IPS-15b (cell line): ENCODE data around the gene CPED1.
"Not testable (repeated sequence)": the region's sequence is repeated elsewhere in the genome, so short reads cannot be mapped to it uniquely, and the experiment has no call there.

Source experiments
- H3K27me3 ChIP-seq: one replicate; pipeline ENCODE4 v1.6.1; 2013; ENCODE audit warnings: low read length; ENCODE audit not compliant: control insufficient read depth, insufficient read depth
- H3K36me3 ChIP-seq: one replicate; pipeline ENCODE4 v1.6.1; 2013; ENCODE audit warnings: low read length; ENCODE audit not compliant: control insufficient read depth, insufficient read depth
- H3K4me1 ChIP-seq: one replicate; pipeline ENCODE4 v1.6.1; 2013; ENCODE audit warnings: mild to moderate bottlenecking, low read length; ENCODE audit not compliant: control insufficient read depth, insufficient read depth
- H3K4me3 ChIP-seq: one replicate; pipeline ENCODE4 v1.5.1; 2013; ENCODE audit warnings: low read depth, low read length
- H3K9ac ChIP-seq: one replicate; pipeline ENCODE4 v1.6.1; 2013; ENCODE audit warnings: low read depth, mild to moderate bottlenecking, low read length
- H3K9me3 ChIP-seq: one replicate; pipeline ENCODE4 v1.6.1; 2013; ENCODE audit warnings: mild to moderate bottlenecking, low read length; ENCODE audit not compliant: control insufficient read depth, insufficient read depth

CPED1 gene

DNA sequence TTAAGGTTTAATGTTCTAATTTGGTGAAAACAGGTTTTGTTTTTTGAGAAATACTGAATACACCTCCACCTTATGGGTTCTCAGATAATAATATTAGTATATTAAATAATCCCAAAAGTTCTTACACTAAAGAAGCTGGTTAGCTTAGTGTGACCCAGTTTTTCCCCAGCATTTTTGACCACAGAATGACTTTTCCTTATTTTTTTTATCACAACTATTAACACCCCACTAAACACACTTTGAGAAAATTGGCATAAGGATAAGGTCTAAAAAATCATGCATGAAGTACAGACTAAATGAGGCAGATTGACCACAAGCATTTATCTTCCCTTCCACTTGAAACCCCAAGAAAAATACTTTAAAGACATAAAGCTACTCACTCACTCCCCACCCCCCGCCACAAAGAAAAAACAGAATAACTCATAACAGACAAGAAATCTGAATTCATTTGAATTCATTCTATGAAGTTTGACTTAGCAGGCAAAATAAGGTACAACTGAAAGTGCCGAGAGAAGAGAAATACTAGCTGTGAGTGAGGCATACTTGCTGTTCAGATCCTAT lies 290.6 kb downstream of the CPED1 start:
- no peaks in the 10 kb centered on the region for H3K9me3 ChIP-seq
- H3K27me3 ChIP-seq: no peaks in the 10 kb centered on the region
- H3K4me3 ChIP-seq: no peak overlapping the region
- H3K36me3 ChIP-seq: no peaks in the 10 kb centered on the region
- no peak overlapping the region for H3K9ac ChIP-seq
- H3K4me1 ChIP-seq: peaks cover 10% of the 10 kb centered on the region

DNA sequence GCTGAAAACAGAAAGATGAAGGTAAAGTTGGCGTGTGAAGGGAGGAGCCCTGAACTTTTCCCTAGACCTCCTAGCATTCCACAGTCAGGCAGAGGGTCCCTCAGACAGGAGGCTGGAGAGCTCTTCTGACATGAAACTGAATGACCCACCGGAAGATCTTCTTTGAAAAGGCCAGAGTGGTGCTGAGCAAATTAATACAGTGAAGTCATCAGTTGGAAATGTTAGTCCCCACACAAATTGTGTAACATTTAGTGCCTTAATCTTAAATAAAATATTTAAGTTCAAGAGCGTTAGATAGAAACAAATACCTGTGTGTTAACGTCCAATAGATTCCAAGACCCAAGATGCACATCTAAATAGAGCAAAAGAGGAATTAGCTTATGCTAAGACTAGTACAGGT lies 291.3 kb downstream of the CPED1 start:
- no peaks in the 10 kb centered on the region for H3K27me3 ChIP-seq
- H3K4me3 ChIP-seq: no peak overlapping the region
- no peak overlapping the region for H3K9ac ChIP-seq
- H3K36me3 ChIP-seq: no peaks in the 10 kb centered on the region
- H3K4me1 ChIP-seq: peaks cover 10% of the 10 kb centered on the region
- H3K9me3 ChIP-seq: peaks cover 2% of the 10 kb centered on the region

DNA sequence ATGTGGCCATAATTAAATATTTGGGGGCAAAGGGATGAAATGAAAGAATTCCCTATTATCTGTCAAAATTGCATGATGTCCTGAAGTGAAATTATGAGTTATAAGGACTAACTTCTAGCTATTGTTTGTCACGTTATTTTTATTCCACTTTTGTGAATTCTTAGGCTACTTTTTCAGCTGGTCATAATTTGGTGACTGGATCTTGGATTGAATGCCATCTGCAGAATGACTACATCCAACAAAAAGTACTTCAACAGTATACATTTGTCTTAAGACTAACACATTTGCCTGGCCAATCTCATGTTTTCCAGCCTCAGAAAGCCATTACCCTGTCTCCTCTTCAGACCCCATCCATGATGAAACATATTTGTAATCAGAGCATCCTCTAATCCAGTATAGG lies 292.1 kb downstream of the CPED1 start:
- H3K4me1 ChIP-seq: peaks cover 10% of the 10 kb centered on the region

GRCh38 chr7:121282129-121282528 lies 293.6 kb downstream of the CPED1 start:
- Histone ChIP-seq H3K4me1 (peaks cover 10% of the 10 kb centered on the region), H3K27me3 (no peaks in the 10 kb centered on the region), H3K9me3 (peaks cover 5% of the 10 kb centered on the region), H3K9ac (no peak overlapping the region), H3K4me3 (no peak overlapping the region), H3K36me3 (no peaks in the 10 kb centered on the region)

More for the DNA sequence above, 292.1 kb downstream of the CPED1 start:
- Histone ChIP-seq H3K36me3 (no peaks in the 10 kb centered on the region), H3K4me3 (no peak overlapping the region), H3K9ac (no peak overlapping the region), H3K9me3 (peaks cover 5% of the 10 kb centered on the region), H3K27me3 (no peaks in the 10 kb centered on the region)

DNA sequence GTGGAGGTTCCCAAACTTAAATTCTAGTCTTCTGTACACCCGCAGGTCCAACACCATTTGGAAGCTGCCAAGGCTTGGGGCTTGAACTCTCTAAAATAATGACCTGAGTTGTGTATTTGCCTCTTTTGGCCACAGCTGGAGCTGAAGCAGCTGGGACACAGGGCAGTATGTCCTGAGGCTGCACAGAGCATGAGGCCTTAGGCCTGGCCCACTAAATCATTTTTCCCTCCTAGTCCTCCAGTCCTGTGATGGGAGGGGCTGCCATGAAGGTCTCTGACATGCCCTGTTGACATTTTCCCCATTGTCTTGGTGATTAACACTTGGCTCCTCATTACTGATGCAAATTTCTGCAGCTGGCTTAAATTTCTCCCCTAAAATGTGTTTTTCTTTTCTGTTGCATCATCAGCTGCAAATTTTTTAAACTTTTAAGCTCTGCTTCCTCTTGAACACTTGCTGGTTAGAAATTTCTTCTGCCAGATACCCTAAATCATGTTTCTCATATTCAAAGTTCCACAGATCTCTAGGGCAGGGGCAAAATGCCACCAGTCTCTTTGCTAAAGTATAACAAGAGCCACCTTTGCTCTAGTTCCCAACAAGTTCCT lies 296.7 kb downstream of the CPED1 start:
- H3K9me3 ChIP-seq: peaks cover 5% of the 10 kb centered on the region
- no peak overlapping the region for H3K9ac ChIP-seq
- H3K4me3 ChIP-seq: no peak overlapping the region
- no peaks in the 10 kb centered on the region for H3K27me3 ChIP-seq
- no peaks in the 10 kb centered on the region for H3K4me1 ChIP-seq
- no peaks in the 10 kb centered on the region for H3K36me3 ChIP-seq

- Histone ChIP-seq H3K4me1 (no peaks in the 10 kb centered on the region), H3K9ac (no peak overlapping the region), H3K4me3 (no peak overlapping the region), H3K36me3 (no peaks in the 10 kb centered on the region), H3K9me3 (peaks cover 5% of the 10 kb centered on the region), H3K27me3 (no peaks in the 10 kb centered on the region)
These were observed 297.7 kb downstream of the CPED1 start for GRCh38 chr7:121286186-121286585.

DNA sequence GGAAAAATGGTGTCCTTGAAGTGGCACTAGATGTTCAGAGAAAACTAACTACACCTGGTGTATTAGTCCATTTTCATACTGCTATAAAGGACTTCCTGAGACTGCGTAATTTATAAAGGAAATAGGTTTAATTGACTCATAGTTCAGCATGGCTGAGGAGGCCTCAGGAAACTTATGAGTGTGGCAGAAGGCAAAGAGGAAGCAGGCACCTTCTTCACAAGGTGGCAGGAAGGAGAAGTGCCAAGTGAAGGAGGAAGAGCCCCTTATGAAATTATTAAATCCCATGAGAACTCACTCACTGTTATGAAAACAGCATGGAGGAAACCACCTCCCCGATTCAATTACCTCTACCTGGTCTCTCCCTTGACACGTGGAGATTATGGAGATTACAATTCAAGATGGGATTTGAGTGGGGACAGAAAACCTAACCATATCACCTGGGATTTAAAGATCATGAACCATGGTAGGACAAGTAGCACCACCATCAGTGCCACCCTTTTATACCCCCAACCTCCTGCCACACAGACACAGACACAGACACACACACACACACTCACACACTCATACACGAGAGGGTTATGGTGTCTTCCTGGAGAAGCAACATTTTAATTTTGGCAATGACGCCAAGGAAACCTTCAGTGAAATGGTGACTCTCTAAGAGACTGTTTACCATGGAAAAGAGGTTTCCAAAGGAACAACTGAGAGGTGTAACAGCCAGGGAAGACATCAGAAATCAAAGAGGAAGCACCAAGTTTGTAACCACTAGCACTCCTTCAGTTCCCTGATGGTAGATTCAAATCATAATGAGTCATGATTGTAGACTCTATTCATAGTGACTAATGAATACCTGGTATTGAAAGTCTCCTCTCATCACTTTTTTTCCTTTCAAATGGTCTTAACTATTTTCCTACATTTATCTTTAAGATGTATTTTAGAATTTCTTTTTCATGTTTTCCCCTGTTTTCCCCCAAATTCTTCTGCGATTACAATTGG lies 298.5 kb downstream of the CPED1 start:
- H3K4me3 ChIP-seq: no peak overlapping the region
- peaks cover 5% of the 10 kb centered on the region for H3K9me3 ChIP-seq
- no peaks in the 10 kb centered on the region for H3K27me3 ChIP-seq
- H3K9ac ChIP-seq: no peak overlapping the region
- no peaks in the 10 kb centered on the region for H3K4me1 ChIP-seq
- H3K36me3 ChIP-seq: no peaks in the 10 kb centered on the region

GRCh38 chr7:121288894-121289293 lies 300.4 kb downstream of the CPED1 start:
- H3K4me3 ChIP-seq: no peak overlapping the region
- H3K27me3 ChIP-seq: no peaks in the 10 kb centered on the region
- no peaks in the 10 kb centered on the region for H3K36me3 ChIP-seq
- H3K4me1 ChIP-seq: no peaks in the 10 kb centered on the region
- peaks cover 5% of the 10 kb centered on the region for H3K9me3 ChIP-seq
- no peak overlapping the region for H3K9ac ChIP-seq

- H3K4me3 ChIP-seq, H3K27me3 ChIP-seq, H3K4me1 ChIP-seq, H3K9ac ChIP-seq, H3K36me3 ChIP-seq, H3K9me3 ChIP-seq: not testable (repeated sequence)
These were observed 301.4 kb downstream of the CPED1 start for GRCh38 chr7:121289930-121290329.

GRCh38 chr7:121294448-121294992 lies 306.0 kb downstream of the CPED1 start:
- Histone ChIP-seq H3K4me1 (no peaks in the 10 kb centered on the region), H3K4me3 (no peak overlapping the region), H3K9me3 (no peaks in the 10 kb centered on the region), H3K9ac (no peak overlapping the region), H3K36me3 (no peaks in the 10 kb centered on the region), H3K27me3 (no peaks in the 10 kb centered on the region)

- Histone ChIP-seq H3K4me1 (no peaks in the 10 kb centered on the region), H3K9ac (no peak overlapping the region), H3K27me3 (no peaks in the 10 kb centered on the region), H3K9me3 (no peaks in the 10 kb centered on the region), H3K4me3 (no peak overlapping the region), H3K36me3 (no peaks in the 10 kb centered on the region)
These were observed 309.3 kb downstream of the CPED1 start for GRCh38 chr7:121297843-121298242.
